ENCODE data around the gene HSD17B11.
"Not testable (repeated sequence)": the region's sequence is repeated elsewhere in the genome, so short reads cannot be mapped to it uniquely, and the experiment has no call there.

The HSD17B11 gene

GRCh38 chr4:87416965-87417364, 26.0 kb upstream of the HSD17B11 start:
- no peak for TF ChIP-seq CTCF (conservative IDR thresholded peaks at IDR 0.05; ENCODE audit: low read depth, low read length)
- H3K4me3 ChIP-seq (ENCODE audit: low read length), result no peak overlapping the region
- no peak for DNase-seq (ENCODE audit: low read depth)

- no peak for TF ChIP-seq CTCF (conservative IDR thresholded peaks at IDR 0.05; ENCODE audit: low read depth, low read length)
- DNase-seq (ENCODE audit: low read depth), result no peak
- no peak overlapping the region for H3K4me3 ChIP-seq (ENCODE audit: low read length)
These were observed 23.8 kb upstream of the HSD17B11 start for GRCh38 chr4:87414816-87415215.

GRCh38 chr4:87410679-87411078, 19.7 kb upstream of the HSD17B11 start:
- no peak for DNase-seq (ENCODE audit: low read depth)
- TF ChIP-seq CTCF (conservative IDR thresholded peaks at IDR 0.05; ENCODE audit: low read depth, low read length), result no peak

DNA sequence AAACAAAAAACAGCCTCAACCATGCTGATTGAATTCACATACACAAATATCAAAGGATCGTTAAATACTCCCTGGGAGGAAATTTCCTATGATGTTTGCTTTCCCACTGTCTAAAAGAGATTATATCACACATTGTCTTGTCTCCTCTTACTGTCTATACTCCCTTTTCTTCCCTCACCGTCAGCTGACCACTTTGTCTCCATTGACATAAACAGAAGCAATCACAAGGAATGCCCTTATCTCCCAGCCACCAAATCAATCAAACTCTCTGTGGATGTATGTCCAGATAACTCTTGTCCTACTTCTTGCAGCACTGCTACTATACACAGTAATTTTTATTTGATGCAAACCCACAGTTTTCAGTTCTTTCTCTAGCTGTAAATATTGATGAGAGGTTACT, 19.2 kb upstream of the HSD17B11 start:
- no peak for TF ChIP-seq CTCF (conservative IDR thresholded peaks at IDR 0.05; ENCODE audit: low read depth, low read length)
- DNase-seq (ENCODE audit: low read depth), result no peak
- H3K4me3 ChIP-seq (ENCODE audit: low read length), result no peak overlapping the region

More at GRCh38 chr4:87410679-87411078, 19.7 kb upstream of the HSD17B11 start:
- no peak overlapping the region for H3K4me3 ChIP-seq (ENCODE audit: low read length)

DNA sequence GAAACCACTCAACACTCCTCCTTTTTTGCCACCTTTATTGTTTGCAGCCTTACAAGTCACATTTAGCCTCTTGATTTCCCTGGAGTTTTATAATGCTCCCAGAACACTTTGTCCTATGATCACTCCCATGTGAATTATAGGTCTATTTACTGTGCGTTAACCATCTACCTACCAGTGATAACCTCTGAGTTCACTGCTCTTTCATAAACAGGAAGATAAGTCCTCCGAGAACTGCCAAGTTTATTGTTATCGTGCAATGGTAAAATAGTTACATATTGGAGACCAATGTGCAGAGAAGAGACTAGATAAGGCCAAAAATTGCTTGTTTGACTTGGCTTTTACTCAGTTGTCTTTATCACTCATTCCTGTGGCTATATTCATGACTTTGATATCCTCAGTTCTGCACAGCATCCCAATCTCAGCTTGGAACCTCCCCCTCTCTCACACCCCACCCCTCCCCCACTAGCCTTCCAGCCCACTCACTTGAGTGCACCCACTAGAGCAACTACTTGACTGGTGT, 18.5 kb upstream of the HSD17B11 start:
- TF ChIP-seq CTCF (conservative IDR thresholded peaks at IDR 0.05; ENCODE audit: low read depth, low read length), result no peak
- DNase-seq (ENCODE audit: low read depth), result no peak
- H3K4me3 ChIP-seq (ENCODE audit: low read length), result no peak overlapping the region

DNA sequence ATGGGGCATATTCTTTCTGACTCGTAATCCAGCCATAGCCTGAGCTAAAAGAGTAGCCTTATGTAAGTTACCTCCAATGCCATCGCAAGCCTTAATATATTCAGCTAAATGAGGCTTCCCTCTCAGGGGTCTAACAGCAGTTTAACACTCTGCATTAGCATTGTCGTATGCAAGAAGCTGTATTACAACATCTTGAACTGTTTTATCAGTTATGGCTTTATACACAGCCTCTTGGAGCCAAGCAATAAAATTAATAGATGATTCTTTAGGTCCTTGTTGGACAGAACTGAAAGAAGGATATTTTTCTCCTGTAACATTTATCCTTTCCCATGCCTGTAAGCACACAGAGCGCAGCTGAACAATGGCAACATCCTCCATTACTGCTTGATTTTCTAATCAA, 15.9 kb upstream of the HSD17B11 start:
- H3K4me3 ChIP-seq (ENCODE audit: low read length); DNase-seq (ENCODE audit: low read depth): not testable (repeated sequence)

DNA sequence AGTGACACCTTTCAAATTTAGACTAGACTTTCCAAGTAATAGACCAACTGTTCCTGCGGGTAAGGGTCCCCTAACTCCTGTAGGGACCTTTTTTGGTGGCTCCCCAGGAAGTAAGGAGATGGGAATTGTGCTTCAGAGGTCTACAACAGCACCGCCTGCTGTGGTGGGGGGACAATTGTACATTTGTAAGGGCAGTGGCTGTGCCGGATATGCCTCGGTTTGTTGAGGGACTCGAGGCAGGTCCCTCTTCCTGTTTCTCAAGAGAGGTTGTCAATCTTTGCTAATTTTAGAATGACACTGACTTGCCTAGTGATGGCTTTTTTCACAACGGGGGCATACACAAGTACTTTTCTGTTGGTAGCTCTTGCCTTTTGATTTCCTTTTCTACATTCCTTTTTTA, 15.5 kb upstream of the HSD17B11 start:
- no peak overlapping the region for H3K4me3 ChIP-seq (ENCODE audit: low read length)
- no peak for TF ChIP-seq CTCF (conservative IDR thresholded peaks at IDR 0.05; ENCODE audit: low read depth, low read length)
- no peak for DNase-seq (ENCODE audit: low read depth)
